DMS114 treated with DMSO at 0.1 percent for 48 hours (cell line): ENCODE results near the gene C1QL2.

Source experiments
- DNase-seq: peaks from one replicate; lab custom pipeline; 2025; ENCODE audit not compliant: unreplicated experiment; lab: John Stamatoyannopoulos, UW

The C1QL2 gene

GRCh38 chr2:119144806-119145205 is 13.7 kb downstream of the C1QL2 start:
- no peak for DNase-seq

GRCh38 chr2:119142824-119143223 is 15.7 kb downstream of the C1QL2 start:
- DNase-seq, result no peak

- DNase-seq, result no peak
These were observed 21.0 kb downstream of the C1QL2 start for GRCh38 chr2:119137502-119137901.

- no peak for DNase-seq
These were observed 21.7 kb downstream of the C1QL2 start for GRCh38 chr2:119136872-119137271.

- DNase-seq, result no peak
These were observed 22.5 kb downstream of the C1QL2 start for GRCh38 chr2:119136093-119136492.

GRCh38 chr2:119134775-119135174 is 23.8 kb downstream of the C1QL2 start:
- no peak for DNase-seq

GRCh38 chr2:119126650-119127049 is 31.9 kb downstream of the C1QL2 start:
- no peak for DNase-seq

GRCh38 chr2:119123389-119123788 is 35.2 kb downstream of the C1QL2 start:
- DNase-seq, result no peak

- no peak for DNase-seq
These were observed 35.9 kb downstream of the C1QL2 start for GRCh38 chr2:119122663-119123062.

GRCh38 chr2:119119999-119120756 is 38.4 kb downstream of the C1QL2 start:
- DNase-seq, result no peak

GRCh38 chr2:119119076-119119785 is 39.3 kb downstream of the C1QL2 start:
- no peak for DNase-seq

- no peak for DNase-seq
These were observed 40.4 kb downstream of the C1QL2 start for GRCh38 chr2:119117891-119118882.

- DNase-seq, result no peak
These were observed 41.1 kb downstream of the C1QL2 start for GRCh38 chr2:119117408-119117807.

- no peak for DNase-seq
These were observed 41.9 kb downstream of the C1QL2 start for GRCh38 chr2:119116411-119117295.

- no peak for DNase-seq
These were observed 44.3 kb downstream of the C1QL2 start for GRCh38 chr2:119114266-119114665.

- no peak for DNase-seq
These were observed 45.1 kb downstream of the C1QL2 start for GRCh38 chr2:119113489-119113770.

- DNase-seq, result no peak
These were observed 45.6 kb downstream of the C1QL2 start for GRCh38 chr2:119112770-119113488.

- DNase-seq, result no peak
These were observed 46.3 kb downstream of the C1QL2 start for GRCh38 chr2:119112230-119112629.

- no peak for DNase-seq
These were observed 47.2 kb downstream of the C1QL2 start for GRCh38 chr2:119111115-119111975.
